Tibial artery (tissue), 4 donors: ENCODE data around the gene PTPRH.
"Not testable (repeated sequence)": the region's sequence is repeated elsewhere in the genome, so short reads cannot be mapped to it uniquely, and the experiment has no call there.

ENCODE experiments used
- DNase-seq, 2 donors: peaks; one replicate each; pipeline ENCODE4 v3.0.0-alpha.2; 2019
- H3K27ac ChIP-seq, 2 donors: fragments of 200-600 bp; sonication (generic) in 1 of 2; 1 replicate in 1 of 2; 2 replicates in 1 of 2; pipeline ENCODE4 v1.5.1; 2018 to 2019; ENCODE audit warnings: mild to moderate bottlenecking in 1 of 2
- H3K27me3 ChIP-seq, 2 donors: fragments of 200-600 bp; sonication (generic) in 1 of 2; one replicate each; pipeline versions ENCODE4 v1.5.1 to v1.6.0; 2016 to 2019
- H3K36me3 ChIP-seq, 3 donors: fragments of 200-600 bp; sonication (generic) in 2 of 3; one replicate each; pipeline ENCODE4 v1.5.1; 2016 to 2019; ENCODE audit warnings: mild to moderate bottlenecking in 2 of 3
- H3K4me1 ChIP-seq, 4 donors: fragments of 200-600 bp; sonication (generic) in 2 of 4; 1 replicate in 3 of 4; 2 replicates in 1 of 4; pipeline ENCODE4 v1.5.1; 2016 to 2019
- H3K4me3 ChIP-seq, 2 donors: fragments of 200-600 bp; sonication (generic) in 1 of 2; 1 replicate in 1 of 2; 2 replicates in 1 of 2; pipeline ENCODE4 v1.5.1; 2018 to 2019; ENCODE audit warnings: mild to moderate bottlenecking in 2 of 2
- H3K9me3 ChIP-seq, 3 donors: fragments of 200-600 bp; sonication (generic) in 1 of 3; one replicate each; pipeline ENCODE4 v1.5.1; 2016 to 2019
- CTCF ChIP-seq, 2 experiments: fragments of 200-600 bp in 1 of 2; fragments of 450-650 bp in 1 of 2; IDR thresholded peaks; one replicate each; pipeline ENCODE4 v1.5.1; 2017 to 2019; ENCODE audit warnings: antibody characterized with exemption in 2 of 2, mild to moderate bottlenecking in 1 of 2, moderate library complexity in 1 of 2
- intact Hi-C: fragments of 100-400 bp; cut with DNase I; formaldehyde crosslinking; loops from one replicate; pipeline ENCODE4 v1.15.0; 2023; ENCODE audit warnings: low total_unique reads

The PTPRH gene

GRCh38 chr19:55156202-55157063 is 52.9 kb downstream of the PTPRH start:
- no peak for TF ChIP-seq CTCF (IDR thresholded peaks at IDR 0.05)
- Histone ChIP-seq H3K27ac (no peak overlapping the region), H3K4me1 (peaks cover 0 to 13% (median 3%) of the 10 kb centered on the region in 4 donors), H3K4me3 (no peak overlapping the region), H3K9me3 (no peaks in the 10 kb centered on the region), H3K27me3 (peaks cover 0 to 81% of the 10 kb centered on the region in 2 donors), H3K36me3 (no peaks in the 10 kb centered on the region)
- no peak for DNase-seq
- intact Hi-C loops = no loop called here

- DNase-seq, intact Hi-C loops, H3K27ac ChIP-seq, H3K4me3 ChIP-seq, H3K36me3 ChIP-seq, H3K9me3 ChIP-seq: not testable (repeated sequence)
- Histone ChIP-seq H3K4me1 (peaks cover 0 to 13% (median 3%) of the 10 kb centered on the region in 4 donors), H3K27me3 (peaks cover 0 to 80% of the 10 kb centered on the region in 2 donors)
Measured at GRCh38 chr19:55155784-55156183, 53.5 kb downstream of the PTPRH start.

GRCh38 chr19:55153652-55154264 is 55.5 kb downstream of the PTPRH start:
- no peak overlapping the region for H3K4me3 ChIP-seq
- H3K27ac ChIP-seq = no peak overlapping the region
- peaks cover 0 to 76% of the 10 kb centered on the region in 2 donors for H3K27me3 ChIP-seq
- H3K36me3 ChIP-seq = no peaks in the 10 kb centered on the region
- peaks cover 0 to 13% (median 3%) of the 10 kb centered on the region in 4 donors for H3K4me1 ChIP-seq
- no peak for DNase-seq
- TF ChIP-seq CTCF (IDR thresholded peaks at IDR 0.05) = no peak
- H3K9me3 ChIP-seq = no peaks in the 10 kb centered on the region
- intact Hi-C loops = no loop called here

GRCh38 chr19:55152017-55152416 is 57.3 kb downstream of the PTPRH start:
- Histone ChIP-seq H3K27me3 (peaks cover 0 to 76% of the 10 kb centered on the region in 2 donors), H3K4me3 (no peak overlapping the region), H3K9me3 (no peaks in the 10 kb centered on the region), H3K36me3 (no peaks in the 10 kb centered on the region), H3K27ac (no peak overlapping the region), H3K4me1 (peaks cover 0 to 12% (median 3%) of the 10 kb centered on the region in 4 donors)
- TF ChIP-seq CTCF (IDR thresholded peaks at IDR 0.05) = no peak
- no peak for DNase-seq
- intact Hi-C loops = no loop called here

- DNase-seq = no peak
- Histone ChIP-seq H3K4me3 (no peak within 1 kb of the TSS), H3K9me3 (no peaks in the 10 kb centered on the region), H3K4me1 (peaks cover 0 to 13% (median 4%) of the 10 kb centered on the region in 4 donors), H3K27ac (no peak within 1 kb of the TSS), H3K36me3 (no peaks in the 10 kb centered on the region), H3K27me3 (peaks cover 7 to 79% of the 10 kb centered on the region in 2 donors)
- intact Hi-C loops = loop anchor here (5.0 kb wide), 1 partner anchor 353 kb away; no protein-coding TSS in a partner anchor
- TF ChIP-seq CTCF (IDR thresholded peaks at IDR 0.05) = no peak
Measured at GRCh38 chr19:55149078-55150003, 60.0 kb downstream of the PTPRH start, which contains the start of gene TNNT1. Gene TNNT1 (minus strand): TSS chr19:55149206. CDS start chr19:55147157, 2,049 bp downstream.
